LNCaP clone FGC (cell line): ENCODE data around the gene ZC3H12A.

Source experiments
- DNase-seq: peaks from one replicate; pipeline ENCODE4 v3.0.0-alpha.2; 2011; ENCODE audit warnings: low read depth
- H3K4me3 ChIP-seq: 2 replicates; pipeline ENCODE4 v1.5.1; 2011; ENCODE audit warnings: mild to moderate bottlenecking, low read depth, low read length, control low read depth
- TF ChIP-seq, protein P1 (sequence below): IDR thresholded peaks from 2 replicates; pipeline ENCODE4 v1.5.1; 2012; ENCODE audit warnings: mild to moderate bottlenecking; ENCODE audit not compliant: control insufficient read depth, insufficient read depth; ENCODE audit errors: extremely low read depth

Gene ZC3H12A

DNA sequence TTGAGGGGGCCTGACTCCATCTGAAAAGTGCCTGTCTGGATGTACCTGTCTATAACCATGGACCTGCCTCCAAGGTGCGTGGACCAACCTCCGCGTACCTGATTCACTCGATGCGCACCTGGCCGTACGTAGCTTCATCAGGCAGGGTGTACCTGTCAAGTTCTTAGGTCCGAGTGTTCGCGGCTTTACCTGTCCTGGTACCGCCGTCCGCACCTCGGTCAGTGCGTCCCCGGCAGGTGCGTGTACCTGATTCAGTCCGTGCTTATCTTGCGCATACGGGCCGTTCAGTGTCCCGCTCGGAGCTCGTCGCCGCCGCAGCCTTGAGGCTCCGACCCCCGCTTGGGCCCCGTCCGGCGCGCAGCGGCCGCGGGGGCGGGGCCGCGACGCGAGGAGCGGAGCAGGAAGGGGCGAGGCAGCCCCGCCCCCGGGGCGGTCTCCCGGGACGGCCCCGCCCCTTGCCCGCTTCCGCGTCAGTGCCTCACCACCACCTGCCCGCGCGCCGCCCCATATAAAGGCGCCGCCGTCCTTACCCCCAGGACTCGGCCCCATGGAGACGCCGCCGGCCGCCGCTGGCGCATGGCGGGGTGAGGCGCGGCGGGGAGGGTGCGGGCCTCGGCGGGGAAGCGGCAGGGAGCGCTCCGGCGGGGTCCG is at the start of gene ZC3H12A:
Gene ZC3H12A (plus strand): TSS at position 535 of the 651 bp plus-strand sequence. CDS start 917 bp downstream, outside the sequence.
- peak within 1 kb of the TSS; percentile 86 for H3K4me3 ChIP-seq
- no peak for DNase-seq
- TF ChIP-seq, protein P1, sequence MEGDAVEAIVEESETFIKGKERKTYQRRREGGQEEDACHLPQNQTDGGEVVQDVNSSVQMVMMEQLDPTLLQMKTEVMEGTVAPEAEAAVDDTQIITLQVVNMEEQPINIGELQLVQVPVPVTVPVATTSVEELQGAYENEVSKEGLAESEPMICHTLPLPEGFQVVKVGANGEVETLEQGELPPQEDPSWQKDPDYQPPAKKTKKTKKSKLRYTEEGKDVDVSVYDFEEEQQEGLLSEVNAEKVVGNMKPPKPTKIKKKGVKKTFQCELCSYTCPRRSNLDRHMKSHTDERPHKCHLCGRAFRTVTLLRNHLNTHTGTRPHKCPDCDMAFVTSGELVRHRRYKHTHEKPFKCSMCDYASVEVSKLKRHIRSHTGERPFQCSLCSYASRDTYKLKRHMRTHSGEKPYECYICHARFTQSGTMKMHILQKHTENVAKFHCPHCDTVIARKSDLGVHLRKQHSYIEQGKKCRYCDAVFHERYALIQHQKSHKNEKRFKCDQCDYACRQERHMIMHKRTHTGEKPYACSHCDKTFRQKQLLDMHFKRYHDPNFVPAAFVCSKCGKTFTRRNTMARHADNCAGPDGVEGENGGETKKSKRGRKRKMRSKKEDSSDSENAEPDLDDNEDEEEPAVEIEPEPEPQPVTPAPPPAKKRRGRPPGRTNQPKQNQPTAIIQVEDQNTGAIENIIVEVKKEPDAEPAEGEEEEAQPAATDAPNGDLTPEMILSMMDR: no peak

DNA sequence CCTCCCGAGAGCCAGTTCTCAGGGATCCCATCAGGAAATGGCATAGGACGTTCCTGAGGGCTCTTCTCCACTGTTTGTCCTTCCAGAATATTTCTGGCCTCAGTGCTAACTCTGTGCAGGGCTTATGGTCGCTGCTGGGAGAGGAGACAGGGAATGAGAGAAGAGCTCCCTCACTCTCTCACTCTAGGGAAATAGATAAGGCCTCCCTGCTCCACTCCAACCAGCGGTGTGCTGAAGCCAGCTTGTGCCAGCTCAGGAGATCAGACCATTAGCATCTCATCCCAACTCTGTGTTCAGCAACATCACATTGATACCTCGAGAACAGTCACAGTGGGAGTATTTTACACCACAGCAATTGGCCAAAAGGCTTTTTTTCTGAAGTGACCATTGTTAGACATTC is 49.2 kb upstream of the ZC3H12A start:
- TF ChIP-seq, protein P1: no peak
- no peak overlapping the region for H3K4me3 ChIP-seq
- no peak for DNase-seq

DNA sequence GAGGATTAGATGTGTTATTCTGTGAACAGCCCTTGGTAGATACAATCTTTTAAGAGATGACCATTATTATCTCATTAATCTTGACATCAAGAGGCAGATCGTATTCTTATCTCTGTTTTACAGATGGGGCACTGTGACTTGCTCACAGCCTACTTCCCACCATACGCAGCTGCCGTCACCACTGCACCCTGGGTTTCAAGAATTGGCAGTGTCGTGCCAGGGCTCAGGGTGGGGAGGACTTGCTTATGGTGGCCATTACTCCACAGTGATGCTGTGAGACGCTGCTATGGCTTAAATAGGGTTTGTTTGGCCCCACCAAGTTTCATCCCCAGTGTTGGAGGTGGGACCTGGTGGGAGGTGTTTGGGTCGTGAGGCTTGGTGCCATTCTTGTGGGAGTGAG is 45.4 kb upstream of the ZC3H12A start:
- TF ChIP-seq, protein P1: no peak
- DNase-seq: no peak
- H3K4me3 ChIP-seq: no peak overlapping the region

DNA sequence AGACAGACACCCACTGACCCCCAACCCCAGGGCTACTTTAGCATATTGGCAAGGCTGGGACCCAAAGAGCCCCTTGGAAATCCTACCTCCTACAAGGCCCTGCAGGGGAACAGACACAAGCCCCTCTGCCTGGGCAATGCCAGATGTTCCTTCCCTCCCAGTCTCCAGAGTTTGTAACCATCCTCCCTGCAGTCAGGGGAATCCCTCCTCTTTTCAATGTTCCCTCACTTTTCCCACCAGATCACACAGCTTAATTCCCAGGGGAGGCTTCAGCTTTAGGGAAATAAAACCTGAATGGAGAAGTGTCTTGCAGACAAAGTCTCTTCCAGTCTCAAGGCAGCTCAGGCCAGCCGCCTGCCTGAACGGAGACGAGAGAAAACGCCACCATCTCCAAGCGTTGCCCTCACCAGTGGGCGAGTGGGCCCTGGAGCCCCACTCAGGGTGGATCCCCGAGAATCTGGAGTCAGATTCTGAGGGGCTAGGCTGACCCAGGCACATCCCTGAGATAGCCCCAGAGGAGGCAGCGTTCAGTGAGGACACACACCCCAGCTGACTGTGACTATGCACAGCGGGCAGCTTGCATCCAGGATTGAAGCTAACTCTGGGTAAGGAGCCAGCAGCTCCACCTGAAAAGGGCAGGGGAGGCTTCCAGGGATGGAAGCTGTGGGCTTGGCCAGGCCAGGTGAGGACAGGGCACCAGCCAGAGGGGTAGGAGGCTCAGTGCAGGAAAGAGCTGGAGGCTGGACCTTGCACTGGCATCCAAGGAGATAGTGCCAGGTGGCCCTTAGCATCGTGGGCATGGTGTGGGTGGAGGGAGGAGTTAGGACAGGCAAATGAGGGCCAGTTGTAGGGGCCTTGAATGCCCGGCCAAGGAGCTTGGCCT is 44.0 kb upstream of the ZC3H12A start:
- H3K4me3 ChIP-seq: no peak overlapping the region
- DNase-seq: no peak
- TF ChIP-seq, protein P1: no peak

DNA sequence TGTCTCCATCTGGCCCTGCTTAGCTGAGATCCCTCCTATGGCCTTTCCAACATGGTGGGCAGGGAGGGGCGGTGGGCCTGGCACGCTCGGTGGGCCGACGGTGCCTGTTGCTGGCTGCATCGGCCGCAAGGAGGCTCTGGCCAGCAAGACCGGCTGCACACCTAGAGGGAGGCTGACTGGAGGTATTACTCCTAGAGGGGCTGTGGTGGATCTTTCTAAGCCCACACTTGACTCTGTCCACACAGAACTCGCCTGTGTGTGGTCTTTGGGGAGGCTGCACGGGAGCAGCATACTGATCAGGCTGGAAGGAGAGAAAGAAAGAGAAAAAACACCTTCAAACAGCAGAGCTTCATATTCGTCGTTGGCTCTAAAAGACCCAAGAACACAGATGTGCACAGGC is 41.7 kb upstream of the ZC3H12A start:
- H3K4me3 ChIP-seq: no peak overlapping the region
- TF ChIP-seq, protein P1: no peak
- no peak for DNase-seq

DNA sequence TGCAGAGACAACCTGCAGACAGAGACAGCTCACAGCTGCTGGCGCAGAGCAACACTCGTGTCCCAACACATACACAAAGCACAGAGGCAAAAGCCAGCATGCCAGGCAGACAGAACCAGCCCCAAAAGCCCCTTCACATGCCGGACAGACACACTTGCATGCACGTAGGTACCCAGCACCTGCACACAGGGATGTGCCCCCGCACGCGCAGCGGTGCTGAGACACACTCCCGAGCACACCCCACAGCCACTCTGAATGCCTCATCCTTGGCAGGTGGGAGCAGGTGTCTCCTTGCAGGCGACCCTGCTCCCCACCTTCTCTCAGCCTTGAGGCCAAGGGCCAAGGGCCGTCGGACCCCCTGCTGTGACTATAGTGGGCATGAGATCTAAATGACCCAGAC is 41.2 kb upstream of the ZC3H12A start:
- no peak for DNase-seq
- TF ChIP-seq, protein P1: no peak
- no peak overlapping the region for H3K4me3 ChIP-seq
